NCI-H82 treated with DMSO at 0.1 percent for 48 hours (cell line): ENCODE measurements around the gene STRIT1.
"Not testable (repeated sequence)": the region's sequence is repeated elsewhere in the genome, so short reads cannot be mapped to it uniquely, and the experiment has no call there.

ENCODE experiments used
- DNase-seq: peaks from one replicate; lab custom pipeline; 2025; ENCODE audit not compliant: unreplicated experiment; lab: John Stamatoyannopoulos, UW

Gene STRIT1

GRCh38 chr3:155271343-155271613 lies 22.2 kb downstream of the STRIT1 start:
- no peak for DNase-seq

DNA sequence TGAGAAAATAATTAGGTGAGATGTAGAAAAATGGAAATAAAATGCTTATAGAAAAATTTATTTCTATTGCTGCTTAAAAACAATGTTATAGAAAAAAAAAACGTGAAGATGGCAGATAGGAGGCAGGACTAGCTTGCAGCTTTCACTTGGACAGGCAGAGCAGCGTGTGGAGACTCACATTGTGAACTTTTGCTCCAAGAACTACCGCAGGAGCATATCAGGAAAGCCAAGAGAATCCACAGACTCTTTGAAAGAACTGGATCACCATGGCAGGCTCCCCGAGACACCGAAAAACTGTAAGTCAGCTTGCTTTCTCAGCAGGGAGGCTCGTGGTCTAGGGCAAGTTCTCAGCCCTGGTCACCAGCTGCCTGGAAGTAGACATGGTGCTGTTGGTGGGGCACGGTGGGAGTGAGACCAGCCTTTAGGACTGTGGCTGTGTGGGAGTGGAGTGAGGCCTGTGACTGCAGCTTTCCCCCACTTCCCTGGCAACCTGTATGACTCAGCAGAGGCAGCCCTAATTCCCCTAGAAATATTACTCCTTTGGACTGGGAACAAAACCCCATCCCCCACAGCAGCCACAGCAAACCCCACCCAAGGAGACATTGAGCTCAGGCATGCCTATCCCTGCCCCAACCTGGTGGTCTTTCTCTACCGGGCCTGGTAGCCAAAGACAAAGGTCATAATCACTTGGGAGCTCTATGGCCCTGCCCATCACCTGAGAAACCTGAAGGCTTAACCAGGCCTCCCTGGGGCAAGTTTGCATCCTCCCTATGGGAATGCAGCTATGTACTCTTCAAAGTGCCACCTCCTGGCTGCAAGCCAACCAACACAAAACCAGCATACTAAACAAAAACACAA lies 22.8 kb downstream of the STRIT1 start:
- no peak for DNase-seq

- DNase-seq, result no peak
These were observed 23.4 kb downstream of the STRIT1 start for GRCh38 chr3:155270063-155270462.

- DNase-seq, result not testable (repeated sequence)
These were observed 30.6 kb downstream of the STRIT1 start for GRCh38 chr3:155262855-155263254.

DNA sequence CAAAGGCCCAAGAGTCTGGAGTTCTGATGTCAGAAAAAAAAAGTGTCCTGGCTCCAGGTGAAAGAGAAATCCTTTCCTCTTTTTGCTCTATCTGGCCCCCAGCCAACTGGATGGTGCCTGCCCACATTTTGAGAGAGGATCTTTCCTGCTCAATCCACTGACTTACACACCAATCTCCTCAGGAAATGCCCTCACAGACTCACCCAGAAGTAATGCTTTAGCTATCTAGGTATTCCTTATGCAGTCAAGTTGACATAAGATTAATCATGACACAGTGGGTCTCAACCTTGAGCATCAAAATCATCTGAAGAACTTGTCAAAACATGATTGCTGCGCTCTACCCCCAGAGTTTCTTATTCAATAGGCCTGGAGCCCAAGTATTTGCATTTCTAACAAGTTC lies 31.2 kb downstream of the STRIT1 start:
- no peak for DNase-seq

DNA sequence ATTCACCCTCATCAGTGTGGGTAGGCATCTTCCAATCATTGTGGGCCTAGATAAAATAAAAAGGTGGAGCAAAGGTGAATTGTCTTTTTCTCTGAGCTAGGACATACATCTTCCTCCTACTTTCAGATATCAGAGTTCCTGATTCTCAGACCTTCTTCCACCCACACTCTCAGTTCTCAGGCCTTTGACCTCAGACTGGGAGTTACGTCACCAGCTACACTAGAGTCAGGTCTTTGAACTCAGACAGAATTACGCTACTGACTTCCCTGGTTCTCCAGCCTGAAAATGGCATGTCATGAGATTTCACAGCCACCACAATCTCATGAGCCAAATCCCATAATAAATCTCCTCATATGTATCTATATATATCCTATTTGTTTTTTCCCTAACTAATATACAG lies 39.0 kb downstream of the STRIT1 start:
- no peak for DNase-seq

DNA sequence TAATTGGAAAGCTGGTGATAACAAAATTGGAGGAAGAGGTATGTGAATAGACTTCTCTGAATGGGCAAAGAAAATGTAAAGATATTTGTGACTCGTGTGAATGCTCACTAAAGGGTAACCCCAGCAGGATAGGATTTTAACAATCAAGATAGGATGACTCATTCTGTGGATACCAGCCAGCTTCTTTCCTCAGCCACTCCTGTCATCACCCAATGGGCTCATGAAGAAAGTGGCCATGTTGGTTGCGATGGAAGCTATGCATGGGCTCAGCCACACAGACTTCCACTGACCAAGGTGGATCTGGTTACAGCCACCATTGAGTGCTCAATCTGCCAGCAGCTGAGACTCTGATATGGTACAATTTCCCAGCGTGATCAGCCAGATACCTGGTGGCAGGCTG lies 40.9 kb downstream of the STRIT1 start:
- no peak for DNase-seq

GRCh38 chr3:155252021-155252420 lies 41.5 kb downstream of the STRIT1 start:
- no peak for DNase-seq

GRCh38 chr3:155248531-155249187 lies 44.8 kb downstream of the STRIT1 start:
- no peak for DNase-seq

GRCh38 chr3:155244699-155245098 lies 48.8 kb downstream of the STRIT1 start:
- no peak for DNase-seq

DNA sequence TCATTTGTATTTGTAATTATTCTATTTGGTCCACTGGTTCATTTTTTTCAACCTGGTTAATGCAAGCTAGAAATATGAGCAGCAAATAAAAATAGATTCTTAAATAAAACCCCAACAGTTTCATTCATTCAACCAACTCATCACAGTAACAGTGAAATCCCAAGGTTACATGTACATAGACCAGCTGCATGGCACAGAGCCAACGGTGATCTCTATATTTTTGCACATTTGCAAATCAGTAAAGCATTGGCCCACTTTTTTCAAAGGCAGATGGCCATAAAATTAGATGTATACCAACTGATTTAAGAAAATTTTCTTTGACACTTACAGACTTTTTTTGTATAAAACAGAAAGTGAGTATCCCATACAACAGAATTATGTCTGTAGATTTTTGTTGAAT lies 49.3 kb downstream of the STRIT1 start:
- no peak for DNase-seq

DNA sequence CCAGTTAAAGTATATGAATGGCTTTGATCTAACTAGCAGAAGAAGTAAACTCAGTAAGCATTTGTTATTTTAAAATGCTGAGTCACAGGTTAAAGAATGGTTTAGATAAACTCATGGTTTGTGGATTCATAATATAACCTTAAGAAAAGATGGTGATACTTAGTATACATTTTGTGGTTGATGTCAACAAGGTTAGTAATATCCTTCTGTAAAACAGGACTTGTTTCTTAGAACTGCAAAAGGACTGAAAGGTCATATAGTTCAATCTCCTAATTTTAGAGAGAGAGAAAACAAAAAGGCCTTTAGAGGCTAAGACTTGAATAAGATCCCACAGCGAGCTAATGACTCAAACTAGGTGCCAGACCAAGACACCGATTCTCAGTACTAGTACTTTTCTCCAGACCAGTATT lies 50.0 kb downstream of the STRIT1 start:
- no peak for DNase-seq

DNA sequence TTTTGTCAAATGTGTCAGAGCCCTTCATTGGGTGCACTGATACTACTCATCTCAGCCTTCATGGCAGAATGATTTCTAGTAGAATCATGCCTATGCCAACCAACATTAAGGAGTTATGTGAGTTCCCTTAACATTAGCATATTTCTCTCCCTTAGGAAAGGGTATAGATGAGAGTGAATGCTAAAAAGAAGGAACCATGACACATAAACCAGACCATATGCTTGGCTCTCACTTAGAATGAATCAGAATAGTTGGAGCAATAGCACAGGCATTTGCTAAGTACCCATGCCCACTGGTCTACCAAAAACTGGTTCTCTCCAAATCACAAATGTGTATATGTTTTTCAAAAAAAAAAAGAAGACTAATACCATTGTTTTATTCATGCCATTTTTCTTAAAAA lies 51.1 kb downstream of the STRIT1 start:
- no peak for DNase-seq

- no peak for DNase-seq
These were observed 51.9 kb downstream of the STRIT1 start for GRCh38 chr3:155241579-155241978.
